Measurements from ENCODE around the gene IL3. TPM values are rescaled to one million over a fixed set of nuclear protein-coding genes. Genes with fewer than 3 reads are reported as not detected.

The IL3 gene
- total RNA-seq, 6 experiments from 2014 or later, result not detected

- Mint-ChIP-seq H3K36me3 (ENCODE audit: low read depth) (no peaks in the 10 kb centered on the region), H3K4me1 (ENCODE audit: low read depth) (peaks cover 10% of the 10 kb centered on the region; the same call in 1 of the 2 replicates), H3K4me3 (no peak overlapping the region), H3K27me3 (ENCODE audit: insufficient read depth) (peaks cover 15% of the 10 kb centered on the region), H3K27ac (no peak overlapping the region), H3K9me3 (no peaks in the 10 kb centered on the region)
- DNase-seq, result no peak
- no peak for TF ChIP-seq CTCF (IDR thresholded peaks at IDR 0.05)
These were observed 33.4 kb upstream of the IL3 start for GRCh38 chr5:132027027-132027426.

- TF ChIP-seq CTCF (IDR thresholded peaks at IDR 0.05), result no peak
- H3K4me3 Mint-ChIP-seq, result no peak overlapping the region
- peaks cover 10% of the 10 kb centered on the region for H3K27me3 Mint-ChIP-seq (ENCODE audit: insufficient read depth)
- H3K36me3 Mint-ChIP-seq (ENCODE audit: low read depth), result no peaks in the 10 kb centered on the region
- no peak overlapping the region for H3K27ac Mint-ChIP-seq
- no peak for DNase-seq
- H3K4me1 Mint-ChIP-seq (ENCODE audit: low read depth), result no peaks in the 10 kb centered on the region
- peaks cover 8% of the 10 kb centered on the region for H3K9me3 Mint-ChIP-seq
These were observed 30.7 kb upstream of the IL3 start for GRCh38 chr5:132029609-132030330.

GRCh38 chr5:132030610-132031009 lies 29.8 kb upstream of the IL3 start:
- H3K36me3 Mint-ChIP-seq (ENCODE audit: low read depth), result no peaks in the 10 kb centered on the region
- H3K4me3 Mint-ChIP-seq, result no peak overlapping the region
- TF ChIP-seq CTCF (IDR thresholded peaks at IDR 0.05), result no peak
- H3K27me3 Mint-ChIP-seq (ENCODE audit: insufficient read depth), result peaks cover 10% of the 10 kb centered on the region
- no peaks in the 10 kb centered on the region for H3K4me1 Mint-ChIP-seq (ENCODE audit: low read depth)
- no peak overlapping the region for H3K27ac Mint-ChIP-seq
- peaks cover 8% of the 10 kb centered on the region for H3K9me3 Mint-ChIP-seq
- no peak for DNase-seq

GRCh38 chr5:132032196-132032595 lies 28.3 kb upstream of the IL3 start:
- no peak for DNase-seq
- Mint-ChIP-seq H3K27ac (no peak overlapping the region), H3K4me1 (ENCODE audit: low read depth) (no peaks in the 10 kb centered on the region), H3K4me3 (no peak overlapping the region), H3K27me3 (ENCODE audit: insufficient read depth) (peaks cover 10% of the 10 kb centered on the region), H3K9me3 (peaks cover 8% of the 10 kb centered on the region), H3K36me3 (ENCODE audit: low read depth) (no peaks in the 10 kb centered on the region)
- TF ChIP-seq CTCF (IDR thresholded peaks at IDR 0.05), result no peak

GRCh38 chr5:132033122-132033521 lies 27.3 kb upstream of the IL3 start:
- Mint-ChIP-seq H3K27ac (no peak overlapping the region), H3K4me3 (no peak overlapping the region), H3K4me1 (ENCODE audit: low read depth) (no peaks in the 10 kb centered on the region), H3K9me3 (peaks cover 8% of the 10 kb centered on the region), H3K36me3 (ENCODE audit: low read depth) (no peaks in the 10 kb centered on the region), H3K27me3 (ENCODE audit: insufficient read depth) (peaks cover 10% of the 10 kb centered on the region)
- DNase-seq, result no peak
- no peak for TF ChIP-seq CTCF (IDR thresholded peaks at IDR 0.05)

All from HFFc6 (cell line).